Stimulated activated CD4-positive, alpha-beta T cell treated with anti-CD3 and anti-CD28 coated beads, Interleukin-12 subunit alpha, Interleukin-12 subunit beta, amount 100 ng/mL, for 4 hours (primary cell): ENCODE measurements around the gene ATXN1.

Source experiments
- DNase-seq: peaks from one replicate; pipeline ENCODE4 v3.0.0-alpha.2; 2020

Gene ATXN1

DNA sequence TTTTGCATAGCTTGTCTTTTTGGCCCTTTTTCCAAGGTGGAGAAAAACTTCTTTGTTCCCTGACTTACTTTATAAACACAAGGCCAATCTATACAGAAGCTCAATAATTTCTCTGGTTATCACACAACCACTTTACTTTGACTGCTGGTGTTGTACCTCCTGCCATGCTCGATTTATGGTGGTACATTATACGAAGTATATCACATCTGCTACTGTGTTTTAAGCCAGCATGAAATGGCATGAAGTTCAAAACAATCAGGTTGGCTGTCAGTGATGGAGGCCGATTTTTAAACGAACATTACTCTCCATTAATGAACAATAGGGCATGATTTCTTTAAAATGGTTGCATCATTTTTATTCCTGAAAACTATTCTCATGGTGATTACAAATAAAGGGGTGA, 21.0 kb upstream of the ATXN1 start:
- DNase-seq, result no peak

DNA sequence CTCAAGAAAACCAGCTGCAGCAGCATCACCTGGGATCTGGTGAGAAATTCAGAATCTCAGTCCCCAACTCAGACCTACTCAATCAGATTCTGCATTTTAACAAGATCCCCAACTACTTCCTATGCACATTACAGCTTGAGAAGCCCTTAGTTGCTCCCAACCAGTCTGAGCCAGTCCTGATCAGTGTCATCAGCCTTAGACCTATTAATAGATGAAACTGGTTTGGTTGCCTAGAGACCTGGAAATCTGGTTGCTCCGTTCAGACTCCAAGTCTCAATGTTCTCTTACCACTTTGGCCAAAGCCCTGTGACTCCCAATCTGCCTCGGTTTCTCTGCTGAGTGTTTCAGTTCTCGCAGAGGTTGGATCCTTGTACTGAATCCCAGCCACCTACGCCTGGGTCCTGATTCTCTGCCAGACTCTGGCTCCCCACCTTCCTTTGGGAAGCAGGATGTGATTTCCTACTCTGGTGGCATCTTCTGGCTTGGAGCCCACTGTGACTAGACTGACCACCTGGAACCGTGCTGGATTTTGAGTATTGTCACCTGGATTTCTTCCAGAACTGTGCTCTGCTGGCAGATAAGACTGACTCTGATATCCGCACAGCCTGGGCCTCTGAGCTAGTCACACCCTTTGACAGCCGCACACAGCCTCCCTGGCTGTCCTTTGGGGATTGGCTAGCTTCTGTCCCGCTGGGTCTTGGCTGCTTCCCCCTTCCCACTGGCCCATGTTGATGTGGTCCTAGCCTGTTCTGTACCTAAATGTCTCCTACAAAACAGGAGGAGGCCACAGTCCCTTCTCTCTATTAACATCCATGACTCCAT, 20.3 kb upstream of the ATXN1 start:
- no peak for DNase-seq

DNA sequence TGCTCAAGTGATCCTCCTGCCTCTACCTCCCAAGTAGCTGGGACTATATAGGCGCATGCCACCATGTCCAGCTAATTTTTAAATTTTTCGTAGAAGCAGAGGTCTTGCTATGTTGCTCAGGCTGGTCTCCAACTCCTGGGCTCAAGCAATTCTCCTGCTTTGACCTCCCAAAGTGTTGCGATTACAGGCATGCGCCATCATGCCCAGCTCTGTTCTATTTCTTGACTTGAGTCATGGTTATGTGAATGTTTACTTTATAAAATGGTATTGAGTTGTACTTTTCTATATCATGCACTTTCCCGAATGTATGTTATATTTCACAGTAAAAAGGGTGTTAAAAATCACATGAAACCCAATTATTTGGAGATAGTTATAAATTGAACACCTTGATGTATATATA, 17.3 kb upstream of the ATXN1 start:
- no peak for DNase-seq

DNA sequence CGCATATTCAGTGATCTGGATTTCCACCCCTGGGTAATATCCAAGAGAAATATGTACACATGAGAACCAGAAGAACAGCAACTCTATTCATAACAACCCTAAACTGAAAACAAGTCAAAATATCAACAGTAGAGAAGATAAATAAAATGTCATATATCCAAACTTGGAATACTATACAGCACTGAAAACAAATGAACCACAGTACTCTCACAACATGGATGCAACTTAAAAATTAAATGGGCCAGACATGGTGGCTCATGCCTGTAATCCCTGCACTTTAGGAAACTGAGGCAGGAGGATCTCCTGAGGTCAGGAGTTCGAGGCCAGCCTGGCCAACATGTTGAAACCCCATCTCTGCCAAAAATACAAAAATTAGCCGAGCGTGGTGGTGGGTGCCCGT, 16.5 kb upstream of the ATXN1 start:
- no peak for DNase-seq

DNA sequence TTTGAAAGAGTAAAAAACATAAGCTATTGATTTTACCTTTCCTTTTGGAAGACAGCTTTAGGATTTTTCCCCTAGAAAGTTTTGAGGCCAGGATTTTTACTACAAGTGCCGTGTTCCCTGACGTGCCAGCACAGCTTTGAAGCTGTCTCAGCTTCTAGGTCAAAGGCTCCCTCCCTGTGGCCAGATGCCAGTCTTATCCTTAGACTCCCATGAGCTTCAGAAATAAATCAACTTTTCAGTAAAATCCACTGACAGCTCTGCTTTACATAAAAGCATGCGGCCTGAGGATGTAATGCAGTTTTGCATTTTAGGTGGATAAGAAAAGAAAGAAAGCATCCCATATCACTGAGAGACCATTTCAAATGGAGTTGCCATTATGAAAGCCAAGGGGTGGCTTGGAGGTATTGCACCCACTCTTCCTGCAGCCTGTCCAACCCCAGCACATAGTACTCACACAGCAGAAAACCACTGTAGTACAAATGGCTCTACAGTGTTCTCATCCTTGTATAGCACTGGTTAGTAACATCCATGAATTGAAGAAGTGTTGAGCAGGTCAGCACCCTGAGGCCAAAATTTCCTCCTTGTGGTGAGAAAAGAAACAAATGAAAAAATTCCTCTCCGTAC, 15.2 kb upstream of the ATXN1 start:
- DNase-seq, result no peak

DNA sequence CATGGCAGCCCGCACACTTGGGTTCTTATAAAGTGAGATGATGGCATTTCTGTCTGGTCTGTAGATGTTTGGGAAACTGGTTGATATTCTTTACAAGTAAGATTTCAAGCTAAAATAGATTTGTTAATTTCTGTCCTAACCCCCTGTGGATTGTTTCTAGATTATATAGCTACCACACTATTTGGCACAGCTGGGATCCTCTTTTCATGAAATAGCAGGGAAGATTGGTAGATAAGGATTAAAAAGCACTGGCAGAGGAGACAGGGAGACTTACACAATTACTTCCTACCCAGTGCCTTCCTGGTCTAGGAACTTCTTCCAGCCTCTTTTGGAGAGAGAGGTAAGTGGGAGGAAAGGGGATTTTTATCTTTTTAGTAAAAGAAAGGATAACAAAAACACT, 13.2 kb upstream of the ATXN1 start:
- no peak for DNase-seq

DNA sequence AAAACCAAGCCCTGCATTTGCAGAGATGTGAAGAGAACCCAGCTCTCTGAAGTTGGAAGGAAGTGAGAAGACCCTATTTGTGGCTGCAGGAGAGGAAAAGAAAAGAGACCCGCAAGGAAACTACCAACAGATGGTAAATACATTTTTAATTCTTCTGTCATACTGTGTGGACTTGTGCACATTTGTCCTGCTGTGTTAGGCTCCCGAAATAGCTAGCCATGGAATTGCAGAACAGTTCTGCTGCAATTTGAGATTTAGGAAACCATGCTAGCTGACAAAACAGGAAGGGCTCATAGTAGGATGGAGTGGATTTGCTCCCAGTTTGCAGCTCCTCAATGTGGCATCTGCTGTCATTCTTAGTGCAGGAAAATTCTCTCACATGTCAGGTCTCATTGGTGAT, 12.1 kb upstream of the ATXN1 start:
- no peak for DNase-seq

DNA sequence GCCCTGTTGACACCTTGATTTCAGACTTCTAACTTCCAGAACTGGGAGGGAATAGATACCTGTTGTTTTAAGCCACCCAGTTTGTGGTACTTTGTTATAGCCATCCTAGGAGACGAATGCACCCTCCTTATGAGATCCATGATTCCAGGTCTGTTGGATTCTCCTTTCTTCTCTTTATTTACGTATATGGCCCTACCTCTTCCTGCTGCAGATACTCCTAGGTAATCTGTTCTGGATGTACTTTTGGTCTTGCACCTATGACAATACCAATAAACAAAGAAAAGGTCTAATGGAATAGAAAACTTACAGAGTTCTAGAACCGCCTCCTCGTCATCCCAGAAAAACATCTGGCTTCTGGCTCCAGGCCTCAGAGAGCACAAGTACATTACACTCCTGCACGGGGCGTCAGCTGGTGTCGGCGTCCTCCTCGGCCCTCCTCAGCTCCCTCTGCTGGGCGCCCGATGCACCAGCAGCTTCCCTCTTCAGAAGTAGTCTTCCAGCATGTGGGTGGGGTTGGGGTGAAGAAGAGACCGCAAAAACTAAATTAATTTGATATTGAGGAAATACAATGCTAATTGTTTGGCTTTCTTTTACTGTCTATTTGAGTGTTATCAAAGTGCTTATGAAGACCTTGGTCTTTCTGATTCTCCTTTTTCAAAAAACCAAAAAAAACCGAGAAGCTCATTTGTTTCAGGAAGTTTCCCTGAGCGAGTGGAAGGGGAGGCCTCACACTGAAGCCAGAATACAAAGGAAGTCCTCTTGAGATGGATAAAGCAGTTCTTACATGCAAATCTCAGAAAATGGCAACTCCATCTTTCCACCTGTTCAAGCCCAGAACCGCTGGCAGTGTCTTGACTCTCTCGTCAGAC, 9.7 kb upstream of the ATXN1 start:
- peak; percentile 74 for DNase-seq

DNA sequence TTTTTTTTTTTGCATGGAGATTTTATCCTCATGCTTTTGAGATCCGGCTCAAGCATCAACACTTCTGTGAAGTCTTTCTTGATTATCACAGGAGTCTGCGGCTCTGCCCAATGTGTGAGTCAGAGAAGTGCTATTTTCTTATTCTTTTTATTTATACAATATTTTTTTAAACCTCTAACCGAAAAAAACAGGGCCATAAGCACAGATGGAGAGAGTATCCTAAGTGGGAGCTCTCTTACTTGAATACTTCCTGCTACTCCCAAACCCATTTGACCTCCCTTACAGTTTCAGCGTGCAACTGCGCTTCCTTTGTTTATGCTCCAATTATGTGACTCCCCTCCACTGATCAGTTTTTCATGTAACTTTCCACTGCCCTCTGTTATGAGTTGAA, 8.7 kb upstream of the ATXN1 start:
- DNase-seq, result no peak

DNA sequence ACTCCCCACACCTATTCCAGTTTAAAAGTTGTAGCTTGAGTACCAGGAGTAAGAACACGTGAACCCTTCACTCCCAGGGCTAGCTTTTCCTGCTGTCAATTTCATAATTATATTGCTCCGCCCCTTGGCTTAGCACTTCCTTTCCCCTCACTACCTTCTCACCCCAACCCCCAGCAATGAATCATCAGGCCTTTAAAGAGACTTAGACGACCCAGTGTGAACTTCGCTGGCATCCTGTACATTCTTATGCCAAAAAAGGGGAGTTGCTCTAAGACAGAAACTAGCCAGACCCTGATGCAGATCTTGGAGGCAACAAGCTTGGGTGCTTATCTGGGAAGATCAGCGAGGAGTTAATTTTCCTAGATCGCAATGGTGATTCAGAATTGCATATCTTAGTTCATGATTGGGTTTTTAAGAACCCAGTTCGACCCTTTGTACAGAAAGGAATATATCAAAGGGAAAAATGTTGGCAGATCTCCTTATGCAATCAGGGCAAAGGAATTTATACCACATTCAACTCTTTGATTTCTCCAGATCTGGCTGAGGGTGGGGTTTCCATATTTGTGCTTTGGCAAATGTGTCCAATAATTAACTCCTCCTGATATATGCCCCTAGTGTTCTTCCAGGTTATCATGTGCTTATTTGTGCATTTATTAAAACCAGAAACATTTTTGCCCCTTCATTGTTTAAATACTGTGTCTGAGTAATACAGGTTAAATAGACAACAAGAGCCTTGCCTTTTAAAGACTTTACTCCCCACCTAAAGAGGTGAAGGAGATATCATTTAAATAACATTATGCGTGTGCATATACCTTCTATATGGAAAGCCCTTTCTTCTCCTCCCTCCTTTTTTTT, 8.1 kb upstream of the ATXN1 start:
- peak; percentile 42 for DNase-seq

DNA sequence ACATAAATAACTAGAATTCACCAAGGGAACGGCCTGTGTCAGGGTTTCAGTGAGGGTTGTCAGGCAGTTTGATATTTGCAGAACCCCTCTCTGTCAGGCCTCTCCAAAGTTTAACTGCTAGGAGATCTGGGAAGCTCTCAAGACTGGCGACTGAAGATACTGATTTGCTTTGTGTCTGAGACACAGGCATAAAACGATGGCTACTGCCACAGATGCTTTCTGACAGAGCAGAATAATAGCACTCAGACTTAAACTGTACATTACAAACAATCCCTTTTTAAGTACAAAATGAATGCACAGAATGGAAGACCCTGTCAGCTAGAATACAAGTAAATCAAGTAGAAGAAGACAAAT, 7.2 kb upstream of the ATXN1 start:
- DNase-seq, result no peak

DNA sequence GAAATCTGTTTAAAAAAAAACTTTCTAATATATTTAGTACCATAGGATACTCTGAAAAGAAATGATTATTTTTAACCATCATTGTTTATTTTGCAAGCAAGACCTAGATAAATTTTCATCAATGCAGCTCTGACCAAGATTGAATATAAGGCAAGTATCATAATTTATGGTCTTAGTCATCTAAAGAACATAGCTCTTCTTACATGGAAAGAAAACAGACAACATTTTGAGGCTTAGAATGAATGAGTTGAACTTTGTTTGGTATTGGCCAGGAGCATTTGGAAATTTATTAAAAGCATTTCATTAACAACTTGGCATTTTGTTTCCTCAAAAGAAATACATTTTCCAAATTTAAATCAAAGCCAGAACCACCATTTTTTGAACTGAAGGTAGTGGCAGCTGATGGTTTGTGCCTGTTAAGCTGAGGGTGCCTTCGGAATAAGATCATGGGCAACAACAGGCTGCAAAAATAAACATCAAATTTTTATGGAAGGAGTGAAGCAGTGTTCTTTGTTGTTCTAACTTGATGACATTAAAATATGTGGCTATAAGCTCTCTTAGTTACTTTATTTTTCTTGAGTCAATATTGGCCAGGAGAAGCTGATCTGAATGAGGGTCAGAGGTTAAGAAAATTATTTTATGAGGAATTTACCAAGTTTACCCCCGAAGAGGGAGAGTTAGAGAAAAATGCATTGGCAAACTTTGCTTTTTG, 6.7 kb upstream of the ATXN1 start:
- no peak for DNase-seq

DNA sequence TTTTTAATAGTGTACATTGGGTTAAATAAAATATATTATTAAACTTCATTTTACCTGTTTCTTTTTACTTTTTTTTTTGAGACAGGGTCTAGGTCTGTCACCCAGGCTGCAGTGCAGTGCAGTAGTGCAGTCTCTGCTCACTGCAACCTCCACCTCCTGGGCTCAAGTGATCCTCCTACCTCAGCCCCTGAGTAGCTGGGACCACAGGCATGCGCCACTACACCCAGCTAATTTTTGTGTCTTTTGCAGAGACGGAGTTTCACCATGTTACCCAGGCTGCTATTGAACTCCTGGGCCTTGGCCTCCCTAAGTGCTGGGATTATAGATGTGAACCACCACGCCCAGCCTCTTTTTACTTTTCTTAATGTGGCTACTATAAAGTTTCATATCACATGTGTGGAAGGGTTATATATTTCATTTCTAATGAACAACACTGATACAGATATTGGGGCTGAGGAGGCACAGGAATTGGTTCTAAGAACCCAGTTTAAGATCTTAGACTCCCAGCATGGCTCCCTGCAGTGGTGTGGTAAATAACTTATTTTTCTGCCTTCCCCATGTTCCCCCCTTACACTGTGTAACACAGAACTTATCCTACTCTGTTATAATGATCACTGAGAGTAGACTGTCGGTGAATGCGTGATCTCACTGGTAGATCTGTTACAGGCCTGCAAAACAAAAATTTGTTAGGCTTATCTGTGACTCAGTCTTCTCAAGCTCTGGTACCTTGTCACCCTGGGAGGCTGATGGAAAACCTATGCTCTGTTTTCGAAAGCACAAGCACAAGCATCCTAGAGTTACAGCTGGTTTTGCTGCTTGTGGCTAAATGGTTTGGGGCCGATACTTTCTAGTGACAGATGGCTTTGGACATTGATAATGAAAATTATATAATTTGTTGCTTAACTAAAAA, 5.8 kb upstream of the ATXN1 start:
- no peak for DNase-seq

DNA sequence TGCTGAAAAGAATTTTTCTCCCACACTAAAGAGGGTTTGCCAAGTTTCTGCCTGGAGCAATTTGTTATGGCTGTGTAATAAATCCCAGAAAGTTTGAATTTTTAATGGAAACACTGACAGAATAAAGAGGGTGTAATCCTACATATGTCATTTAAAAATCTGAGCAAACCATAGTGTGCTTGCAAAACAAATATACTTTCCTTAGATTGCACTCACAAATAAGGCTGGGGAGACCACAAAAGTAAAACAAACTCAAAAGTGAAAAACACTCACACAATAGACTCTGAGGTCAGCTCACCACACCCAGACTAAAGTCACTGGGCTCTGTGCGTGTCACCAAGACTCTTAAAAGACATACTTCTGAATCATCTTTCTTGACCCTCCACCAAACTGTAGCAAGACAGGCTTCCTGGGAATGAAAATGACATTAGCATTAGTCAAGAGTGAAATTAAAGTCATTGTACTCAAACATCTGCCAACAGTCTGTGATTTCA, 4.8 kb upstream of the ATXN1 start:
- no peak for DNase-seq

DNA sequence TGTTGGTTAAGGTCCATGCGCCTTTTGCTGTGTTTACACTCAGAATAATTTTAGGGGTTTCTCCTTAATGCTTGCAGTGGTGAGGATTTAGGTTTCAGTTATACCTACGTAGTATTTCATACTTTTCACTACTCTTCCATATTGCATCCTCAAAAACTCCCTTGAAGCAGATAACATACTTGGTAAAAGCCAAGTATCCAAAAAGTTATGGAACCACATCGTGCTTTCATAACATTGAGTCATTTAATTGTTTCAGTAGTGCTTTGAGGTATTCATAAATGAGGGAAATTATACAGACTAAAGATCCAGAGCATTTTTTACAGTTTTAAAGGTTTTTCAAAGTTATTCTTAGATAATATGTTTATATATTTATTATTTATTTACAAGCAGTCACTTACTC, 4.0 kb upstream of the ATXN1 start:
- no peak for DNase-seq

DNA sequence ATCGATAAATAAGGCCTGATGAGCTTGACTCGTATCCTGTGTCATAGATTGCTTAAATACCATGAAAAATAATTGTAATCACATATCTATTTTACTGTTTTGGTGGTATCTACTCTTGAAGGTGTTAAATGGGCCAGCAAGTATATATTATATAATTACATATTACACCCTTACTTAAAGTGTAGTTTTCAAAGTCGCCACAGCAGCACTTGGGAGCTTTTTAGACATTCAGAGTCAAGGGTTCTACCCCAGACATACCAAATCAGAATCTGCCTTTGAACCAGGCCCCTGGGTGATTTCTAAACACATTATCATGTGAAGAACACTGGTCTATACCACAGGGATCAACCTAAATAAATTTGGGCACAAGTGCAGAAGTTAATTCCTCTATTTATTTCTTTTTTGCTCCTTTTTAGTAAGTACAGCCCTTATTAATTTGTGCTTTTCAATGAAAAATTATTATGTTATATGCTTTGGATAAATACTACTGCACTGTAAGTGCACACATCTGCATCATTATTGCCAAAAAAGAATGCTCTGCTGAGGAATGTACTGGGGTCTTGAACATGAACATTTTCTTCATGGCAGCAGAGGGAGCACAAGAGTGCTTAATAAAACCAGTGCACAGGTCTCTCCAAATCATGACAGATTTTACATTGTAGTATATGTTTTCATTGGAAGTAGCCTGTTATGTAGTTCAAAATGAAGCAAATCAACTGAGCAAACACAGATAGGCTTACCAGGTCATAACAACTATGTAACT, 3.1 kb upstream of the ATXN1 start:
- DNase-seq, result no peak

DNA sequence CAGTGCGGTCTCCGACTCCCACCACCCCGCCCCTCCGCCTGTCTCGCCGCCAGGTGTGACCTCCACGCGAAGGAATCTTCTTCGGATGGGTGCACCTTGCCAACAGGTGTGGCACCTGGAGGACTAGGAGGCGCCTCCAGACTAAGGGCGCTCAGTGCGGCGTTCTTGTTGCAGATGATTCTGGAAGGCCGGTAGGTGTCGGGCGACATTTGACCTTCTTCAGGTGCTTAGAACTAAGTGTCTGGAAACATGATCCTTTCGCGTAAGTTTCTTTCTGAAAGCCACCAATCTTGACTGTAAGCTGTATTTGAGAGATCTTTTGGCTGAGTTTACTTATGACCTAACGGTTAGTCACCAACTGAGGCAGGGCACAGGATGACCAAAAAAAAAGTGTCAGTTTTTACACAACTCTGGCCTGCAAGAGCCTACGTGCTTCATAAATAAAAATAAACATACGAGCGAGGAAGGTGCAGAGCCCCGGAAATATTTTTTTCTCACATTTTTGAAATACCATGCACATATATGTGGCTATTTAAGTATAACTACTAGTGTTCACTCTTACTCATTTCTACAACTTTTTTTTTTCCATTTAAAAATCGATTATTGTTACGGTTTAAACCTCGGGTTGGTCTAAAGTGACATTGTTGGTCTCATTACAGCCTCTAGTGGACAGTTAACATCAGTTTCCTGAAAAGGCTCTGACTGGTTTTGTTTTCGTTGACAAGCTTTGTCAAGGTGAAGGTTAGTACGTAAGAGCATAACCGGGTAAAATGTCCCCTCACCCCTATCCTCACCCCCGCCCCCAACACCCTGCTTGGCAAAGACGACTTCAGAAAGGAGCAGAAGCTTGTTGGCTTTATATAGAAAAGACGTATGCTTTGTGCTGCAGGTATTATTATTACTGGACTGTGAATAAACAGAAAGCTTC, 1.6 kb upstream of the ATXN1 start:
- peak; percentile 33 for DNase-seq

DNA sequence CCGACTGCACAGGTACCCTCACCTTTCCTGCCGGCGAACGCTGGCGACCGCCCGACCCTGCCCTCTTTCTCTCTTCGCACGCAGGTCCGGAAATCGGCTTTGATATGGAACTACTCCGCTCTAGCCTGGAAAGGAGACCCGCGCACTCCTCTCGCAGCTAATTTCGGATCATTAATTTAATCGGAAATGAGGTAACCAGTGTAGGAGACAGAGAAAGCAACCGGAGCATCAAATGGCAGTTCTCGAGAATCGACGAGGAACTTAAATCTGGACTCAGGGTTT, 949 bp upstream of the ATXN1 start:
- DNase-seq, result no peak
